GM19328 (cell line): ENCODE measurements around the gene ITSN2.

ENCODE experiments used
- ATAC-seq: cut with Tn5 transposase; IDR thresholded peaks from one replicate; pipeline ENCODE4 v1.9.1; 2021; ENCODE audit warnings: mild to moderate bottlenecking, moderate library complexity; ENCODE audit not compliant: unreplicated experiment

Gene ITSN2

DNA sequence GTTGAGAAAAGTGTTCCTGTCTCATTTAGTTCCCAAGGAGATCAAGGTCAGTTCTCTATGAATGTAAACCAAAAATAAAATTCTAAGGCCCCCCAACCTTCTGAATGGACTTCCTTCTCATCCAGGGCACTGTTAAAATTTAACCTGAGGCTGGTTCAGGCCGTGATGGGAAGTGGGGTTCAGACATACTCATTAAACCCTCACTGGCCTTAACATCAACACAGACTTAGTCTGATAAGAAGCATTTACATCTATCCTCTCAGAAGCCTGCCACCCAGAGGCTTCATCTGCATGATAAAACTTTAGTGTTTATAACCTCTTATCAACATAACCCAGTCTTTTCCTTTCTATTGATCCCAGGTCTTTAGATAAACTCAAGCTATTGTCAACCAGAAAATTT, 22.4 kb downstream of the ITSN2 start:
- no peak for ATAC-seq

DNA sequence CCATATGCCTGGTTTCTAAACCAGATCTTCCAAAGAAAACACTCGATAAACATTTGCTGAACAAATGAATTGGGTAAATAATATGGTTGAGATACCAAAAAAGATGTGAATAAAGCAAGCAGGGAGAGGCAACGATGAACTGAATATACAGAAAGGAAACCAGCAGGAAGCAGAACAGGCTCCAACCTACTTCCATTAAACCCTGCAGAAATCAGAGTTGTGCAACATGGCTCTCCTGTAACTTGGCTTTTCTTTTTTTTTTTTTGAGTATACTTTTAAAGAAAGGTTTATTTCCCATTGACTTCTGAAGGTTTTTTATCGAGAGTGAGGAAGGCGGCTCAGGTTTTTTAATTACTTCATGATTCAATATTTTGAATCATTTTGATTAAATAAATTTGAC, 23.5 kb downstream of the ITSN2 start:
- no peak for ATAC-seq

DNA sequence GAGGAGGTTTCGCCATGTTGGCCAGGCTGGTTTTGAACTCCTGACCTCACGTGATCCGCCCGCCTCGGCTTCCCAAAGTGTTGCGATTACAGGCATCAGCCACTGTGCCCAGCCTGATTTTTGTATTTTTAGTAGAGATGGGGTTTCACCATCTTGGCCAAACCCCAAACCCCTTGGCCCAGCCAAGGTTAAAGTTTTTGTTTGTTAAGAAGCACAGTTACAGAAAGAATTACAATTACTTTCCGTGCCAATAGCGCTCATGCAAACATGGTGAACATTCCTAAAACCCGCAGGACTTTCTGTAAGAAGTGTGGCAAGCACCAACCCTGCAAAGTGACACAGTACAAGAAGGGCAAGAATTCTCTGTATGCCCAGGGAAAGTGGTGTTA, 26.1 kb downstream of the ITSN2 start:
- ATAC-seq = no peak

DNA sequence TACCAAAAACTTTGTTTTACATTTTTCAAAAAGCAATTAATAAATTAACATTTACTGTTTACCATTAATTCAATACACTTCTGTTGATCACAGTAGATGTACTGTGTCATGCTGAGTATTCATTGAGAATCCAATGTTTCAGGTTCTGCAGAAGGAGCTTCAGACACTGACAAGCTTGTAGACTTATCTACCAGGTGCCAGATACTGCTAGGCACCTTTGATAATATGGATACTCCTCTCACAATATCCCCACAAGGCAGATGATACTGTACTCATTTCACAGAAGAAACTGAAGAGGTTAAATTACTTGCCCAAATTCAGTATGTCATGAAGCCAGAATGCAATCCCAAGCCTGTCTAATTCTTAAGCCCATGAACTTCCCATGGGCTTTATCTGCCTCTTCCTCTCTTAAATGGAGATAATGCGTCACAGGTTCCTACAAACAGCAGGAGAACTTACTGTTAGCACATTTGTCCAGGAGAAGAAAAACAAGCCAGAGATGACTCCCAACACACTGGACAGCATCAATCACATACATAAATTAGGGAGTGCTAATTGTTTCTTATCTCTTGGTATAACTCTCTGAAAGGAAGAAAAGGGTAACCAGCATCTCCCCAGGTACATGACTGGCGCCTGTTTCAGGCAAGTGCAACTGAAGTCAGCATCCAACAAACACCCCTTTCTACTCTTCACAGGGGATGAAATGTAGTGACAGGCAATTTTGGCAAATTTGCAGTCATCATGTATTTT, 27.4 kb downstream of the ITSN2 start:
- ATAC-seq = no peak

DNA sequence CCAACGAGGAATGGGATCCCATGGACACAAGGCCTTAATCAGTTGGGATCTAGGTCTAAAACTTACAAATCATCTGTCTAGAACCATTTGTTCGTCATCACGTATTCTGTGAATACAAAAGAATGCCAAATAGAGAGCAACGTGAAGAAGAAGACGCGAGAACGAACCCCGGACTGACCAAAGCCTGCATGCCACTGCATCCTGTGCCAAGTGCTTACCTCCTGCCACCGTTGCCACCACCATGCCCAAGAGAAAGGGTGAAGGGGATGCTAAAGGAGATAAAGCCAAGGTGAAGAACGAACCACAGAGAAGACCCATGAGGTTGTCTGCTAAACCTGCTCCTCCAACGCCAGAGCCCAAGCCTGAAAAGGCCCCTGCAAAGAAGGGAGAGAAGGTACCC, 30.2 kb downstream of the ITSN2 start:
- ATAC-seq = no peak

DNA sequence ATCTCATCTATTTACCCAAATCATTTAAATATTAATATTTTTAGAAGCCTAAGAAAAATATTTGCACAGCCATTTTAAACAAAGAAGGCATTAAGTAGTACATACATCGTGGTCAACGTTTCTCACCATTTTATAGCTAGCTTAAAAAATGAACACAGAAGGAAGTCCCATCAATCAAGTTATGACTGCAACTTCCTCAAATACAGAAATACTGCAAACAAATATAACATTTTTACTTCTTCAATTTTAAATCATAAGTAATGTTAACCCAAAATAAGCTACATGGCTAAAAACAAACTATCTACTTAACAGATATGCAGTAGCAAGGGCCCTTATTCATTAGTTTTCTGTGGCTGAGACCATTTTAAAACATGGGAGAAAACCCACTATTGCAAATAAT, 30.6 kb downstream of the ITSN2 start:
- ATAC-seq = no peak

DNA sequence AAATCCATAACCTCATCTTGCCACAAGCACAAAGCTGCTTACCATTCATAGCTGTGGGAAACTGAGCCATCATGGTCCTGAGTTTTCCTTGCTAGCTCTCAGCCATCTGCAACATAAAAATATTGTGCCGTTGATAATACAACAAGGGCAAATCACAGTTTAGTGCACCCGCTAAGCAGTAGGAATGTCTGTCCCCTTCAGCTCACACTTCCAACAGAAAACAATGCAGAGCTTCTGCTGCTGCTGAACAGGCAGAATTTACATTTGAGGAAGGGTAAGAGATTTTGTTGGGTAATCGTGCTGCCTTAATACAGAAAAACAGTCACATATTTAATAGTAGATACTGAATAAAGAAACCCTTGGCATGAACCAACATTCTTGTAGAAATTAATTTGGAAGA, 32.3 kb downstream of the ITSN2 start:
- ATAC-seq = no peak

DNA sequence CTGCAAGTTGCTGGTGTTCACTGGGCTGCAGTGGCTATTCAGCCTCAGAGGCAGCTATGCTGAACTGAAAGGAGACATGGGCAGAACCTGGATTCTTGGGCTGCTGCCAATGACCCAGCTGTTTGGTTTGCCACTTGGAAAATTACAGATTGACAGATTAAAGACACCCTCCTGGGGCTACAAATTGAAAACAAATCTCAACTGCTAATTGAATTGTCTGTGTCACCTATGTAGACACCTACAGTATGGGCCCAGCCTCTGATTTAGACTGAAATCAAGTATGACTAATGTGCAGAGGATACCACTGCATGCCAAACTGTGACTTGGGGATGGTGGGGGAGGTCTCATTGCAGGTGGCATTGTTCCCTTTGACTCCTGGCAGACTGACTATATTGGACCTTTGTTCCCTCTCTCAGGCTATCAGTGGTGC, 42.8 kb downstream of the ITSN2 start:
- no peak for ATAC-seq

DNA sequence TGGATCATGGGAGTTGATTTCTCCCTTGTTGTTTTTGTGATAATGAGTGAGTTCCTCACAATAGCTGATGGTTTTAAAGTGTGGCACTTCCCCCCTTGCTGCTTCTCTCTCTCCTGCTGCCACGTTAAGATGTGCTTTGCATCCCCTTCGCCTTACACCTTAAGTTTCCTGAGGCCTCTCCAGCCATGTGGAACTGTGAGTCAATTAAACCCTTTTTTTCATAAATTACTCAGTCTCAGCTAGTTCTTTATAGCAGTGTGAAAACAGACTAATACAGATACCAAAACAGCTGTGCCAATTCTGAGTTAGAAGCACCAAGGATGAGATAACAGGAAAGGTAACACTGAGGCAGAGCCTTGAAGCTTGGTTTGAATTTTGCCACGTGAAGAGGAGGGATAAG, 44.7 kb downstream of the ITSN2 start:
- ATAC-seq = no peak

DNA sequence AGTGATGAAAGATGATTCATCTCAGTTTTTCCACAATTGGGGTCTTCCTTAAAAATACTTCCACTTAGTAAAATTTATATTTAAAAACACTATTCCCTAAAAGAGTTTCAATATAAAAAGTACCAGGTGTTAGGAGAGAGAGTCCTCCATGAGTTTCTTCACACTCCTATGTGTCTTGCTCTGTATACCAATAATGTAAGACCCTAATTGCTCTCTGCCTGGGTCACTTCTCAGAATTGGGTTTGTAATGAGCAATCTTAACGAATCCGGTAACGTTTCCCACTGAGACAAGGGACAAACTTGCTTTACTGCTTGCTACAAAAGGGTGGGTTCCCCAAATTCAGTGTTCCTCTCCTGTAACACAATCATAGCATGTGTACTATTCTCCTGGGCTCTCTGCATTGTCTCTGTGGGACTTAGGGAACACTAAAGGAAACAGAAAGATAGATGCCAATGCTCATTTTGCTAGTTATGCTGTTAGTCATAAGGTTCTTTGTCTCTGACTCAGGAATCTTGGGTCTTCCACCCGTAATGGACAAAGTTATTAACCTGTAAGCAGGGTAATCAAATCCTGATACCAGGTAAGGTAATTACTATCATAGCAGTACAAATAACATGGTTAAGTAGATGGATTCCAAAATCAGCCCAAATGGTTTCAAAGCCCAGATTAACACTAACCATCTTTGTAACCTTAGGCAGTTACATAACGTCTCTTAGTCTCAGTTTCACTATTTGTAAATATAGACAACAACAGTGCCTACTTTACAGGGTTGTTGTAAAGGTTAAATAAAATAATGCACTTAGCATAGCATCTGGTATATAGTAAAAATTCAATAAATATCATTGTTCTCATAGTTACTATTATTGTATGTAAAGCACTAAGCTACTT, 46.3 kb downstream of the ITSN2 start:
- ATAC-seq = no peak

DNA sequence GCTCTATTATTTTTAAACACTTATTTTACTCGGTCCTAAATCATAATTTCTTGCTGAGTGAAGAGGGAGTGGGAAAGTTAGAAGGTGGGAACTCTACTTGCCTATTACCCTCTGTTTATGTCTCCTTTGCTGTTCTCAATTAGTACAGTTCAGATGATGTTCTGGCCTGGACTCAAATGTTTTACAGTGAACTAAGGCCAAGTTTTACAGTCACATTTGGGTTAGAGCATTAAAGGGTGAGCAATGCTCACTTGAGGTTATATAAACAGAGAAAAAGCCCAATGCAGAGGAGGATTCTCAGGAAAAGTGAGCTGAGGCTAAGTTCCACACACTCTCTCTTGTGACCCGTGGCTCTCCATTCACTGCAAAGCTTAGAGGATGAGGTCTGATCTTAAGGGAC, 52.4 kb downstream of the ITSN2 start:
- no peak for ATAC-seq

DNA sequence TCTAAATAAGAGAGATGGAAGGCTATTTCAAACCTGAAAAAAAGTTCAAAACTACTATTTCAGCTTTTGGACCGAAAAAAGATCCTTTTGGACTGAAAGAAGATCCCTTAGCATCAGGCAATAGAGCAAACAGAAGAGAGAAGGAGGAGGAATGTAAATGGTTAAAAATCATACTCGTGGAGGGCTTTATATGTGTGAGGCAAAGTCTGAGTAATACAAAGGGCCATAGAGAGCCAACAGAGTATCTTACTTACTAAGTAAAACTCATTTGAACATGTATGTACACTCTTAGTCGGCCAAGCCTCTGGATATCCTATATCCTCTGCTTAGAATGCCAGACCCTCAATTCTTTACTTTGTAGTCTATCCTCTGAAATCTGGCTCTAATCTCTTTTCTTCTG, 55.7 kb downstream of the ITSN2 start:
- ATAC-seq = no peak

DNA sequence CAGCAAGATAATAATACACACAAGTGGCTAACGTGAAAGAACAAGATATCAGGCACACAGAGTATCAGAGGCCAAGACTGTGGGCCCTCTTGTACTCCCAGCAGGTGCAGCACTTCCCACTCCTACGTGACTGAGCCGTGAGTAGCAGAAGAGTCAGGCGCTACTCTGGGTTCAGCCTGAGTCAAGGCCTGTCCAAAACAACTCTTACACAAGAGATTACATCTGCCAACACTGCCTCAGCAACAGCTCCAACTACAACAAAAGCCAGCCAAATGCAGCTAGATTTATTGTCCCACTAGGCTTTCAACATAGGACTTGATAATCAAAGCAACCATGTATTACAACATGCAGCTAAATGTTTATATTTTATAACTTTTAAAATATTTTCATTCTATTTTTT, 56.2 kb downstream of the ITSN2 start:
- ATAC-seq = no peak

DNA sequence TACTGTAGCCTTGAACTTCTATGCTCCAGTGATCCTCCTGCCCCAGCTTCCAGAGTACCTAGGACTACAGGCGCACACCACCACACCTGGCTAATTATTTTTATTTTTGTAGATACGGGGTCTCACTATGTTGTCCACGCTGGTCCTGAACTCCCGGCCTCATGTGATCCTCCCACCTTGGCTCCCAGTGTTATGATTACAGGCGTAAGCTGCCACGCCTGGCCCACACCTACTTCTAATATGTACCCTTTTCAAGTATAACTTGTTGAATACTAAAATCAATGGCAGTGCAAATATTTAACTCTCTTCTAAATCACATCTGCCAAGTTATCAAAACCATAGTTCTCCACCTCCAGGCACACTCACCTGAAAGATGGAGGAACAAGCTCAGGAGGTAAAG, 58.7 kb downstream of the ITSN2 start:
- no peak for ATAC-seq

DNA sequence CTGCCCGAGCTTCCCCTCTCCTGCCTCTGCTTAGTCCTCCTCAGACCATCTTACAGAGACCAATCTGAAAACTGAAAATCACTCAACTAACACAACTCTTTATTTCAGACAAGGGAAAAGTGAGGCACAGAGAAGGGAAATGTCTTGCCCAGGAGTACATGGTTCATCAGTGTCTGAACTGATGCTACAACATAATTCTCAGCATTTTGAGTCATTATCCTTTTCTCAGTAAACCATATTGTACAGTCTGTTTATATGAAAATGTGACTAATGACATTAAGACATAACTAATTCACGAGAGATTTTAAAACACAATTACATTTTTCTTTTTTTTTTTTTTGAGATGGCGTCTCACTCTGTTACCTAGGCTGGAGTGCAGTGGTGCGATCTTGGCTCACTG, 62.7 kb downstream of the ITSN2 start:
- no peak for ATAC-seq

DNA sequence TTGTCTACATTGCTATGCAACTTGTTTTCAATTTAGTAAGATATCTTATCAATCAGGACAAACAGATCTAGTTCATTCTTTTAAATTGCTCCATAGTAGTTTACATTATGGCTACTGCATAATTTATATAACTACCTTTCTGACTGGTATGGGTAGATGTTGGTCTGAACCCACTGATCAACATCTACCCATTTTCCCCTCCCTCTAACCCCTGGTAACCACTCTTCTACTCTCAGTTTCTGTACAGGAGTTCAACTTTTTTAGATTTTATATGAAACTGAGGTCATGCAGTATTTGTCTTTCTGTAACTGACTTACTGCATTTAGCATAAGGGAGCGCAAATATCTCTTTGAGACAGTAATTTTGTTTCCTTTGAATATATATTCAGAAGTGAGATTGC, 73.2 kb downstream of the ITSN2 start:
- no peak for ATAC-seq

DNA sequence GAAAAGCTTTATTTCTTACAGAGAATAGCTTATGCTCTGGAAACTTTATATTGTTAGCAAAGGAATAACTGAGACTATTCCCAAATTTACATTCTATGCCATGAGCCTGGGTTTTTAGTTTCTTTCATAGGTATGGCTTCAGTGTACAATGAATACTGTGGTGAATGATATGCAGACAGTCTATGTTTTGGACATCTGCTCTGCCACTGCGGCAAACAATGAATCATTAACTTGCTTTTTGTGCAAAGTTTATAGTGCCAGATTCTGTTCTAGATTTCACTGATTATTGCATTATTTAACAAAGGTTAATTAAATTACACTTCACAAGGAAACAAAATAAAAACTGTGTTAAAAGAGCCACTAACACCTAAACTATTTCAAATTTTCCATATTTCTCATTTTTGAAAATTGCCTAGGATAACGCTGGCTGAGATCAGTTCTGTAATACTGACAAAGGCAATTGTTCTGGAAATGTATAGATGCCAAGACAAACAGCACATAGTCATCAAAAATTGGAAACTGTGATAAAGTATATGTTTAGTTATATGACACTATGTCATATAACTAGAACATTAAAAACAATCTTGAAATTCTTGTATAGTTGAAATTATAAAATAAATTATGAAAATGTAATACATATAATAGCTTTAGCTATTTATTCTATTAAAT, 74.7 kb downstream of the ITSN2 start:
- no peak for ATAC-seq

DNA sequence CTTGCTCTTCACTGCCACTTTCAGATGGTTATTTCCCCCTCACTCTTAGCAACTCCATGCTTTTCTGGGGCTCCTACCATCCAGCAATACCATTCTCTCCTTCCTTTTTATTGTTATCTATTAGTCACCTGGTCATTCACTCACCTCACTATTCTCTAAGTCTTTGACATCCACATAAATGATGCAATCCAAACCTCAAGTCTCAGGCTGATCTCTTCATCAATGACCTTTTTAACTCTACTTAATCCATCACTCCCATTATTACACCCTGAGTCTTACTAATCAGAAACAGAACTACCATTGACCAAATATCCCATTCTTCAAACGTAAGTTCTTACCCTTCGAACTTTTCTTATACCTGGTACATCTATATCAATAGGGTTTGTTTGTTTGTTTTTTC, 79.7 kb downstream of the ITSN2 start:
- no peak for ATAC-seq

DNA sequence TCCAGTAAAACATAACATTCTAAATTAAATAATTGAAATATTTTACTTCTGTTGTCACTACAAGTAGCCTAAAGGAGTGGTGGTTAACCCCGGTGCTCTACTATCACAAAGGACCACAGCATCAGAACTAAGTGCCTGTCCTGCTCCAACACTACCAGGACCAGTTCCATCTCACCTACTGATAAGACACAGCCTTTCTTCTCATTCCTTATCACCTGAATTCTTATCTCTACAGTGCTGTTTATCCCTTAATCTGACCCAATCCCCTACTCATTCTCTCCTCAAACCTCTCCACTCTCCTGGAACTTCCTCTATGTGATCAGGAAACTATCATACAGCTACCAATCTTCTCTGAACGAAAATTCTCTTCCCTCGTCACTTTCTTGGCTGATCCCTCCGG, 80.2 kb downstream of the ITSN2 start:
- ATAC-seq = no peak

DNA sequence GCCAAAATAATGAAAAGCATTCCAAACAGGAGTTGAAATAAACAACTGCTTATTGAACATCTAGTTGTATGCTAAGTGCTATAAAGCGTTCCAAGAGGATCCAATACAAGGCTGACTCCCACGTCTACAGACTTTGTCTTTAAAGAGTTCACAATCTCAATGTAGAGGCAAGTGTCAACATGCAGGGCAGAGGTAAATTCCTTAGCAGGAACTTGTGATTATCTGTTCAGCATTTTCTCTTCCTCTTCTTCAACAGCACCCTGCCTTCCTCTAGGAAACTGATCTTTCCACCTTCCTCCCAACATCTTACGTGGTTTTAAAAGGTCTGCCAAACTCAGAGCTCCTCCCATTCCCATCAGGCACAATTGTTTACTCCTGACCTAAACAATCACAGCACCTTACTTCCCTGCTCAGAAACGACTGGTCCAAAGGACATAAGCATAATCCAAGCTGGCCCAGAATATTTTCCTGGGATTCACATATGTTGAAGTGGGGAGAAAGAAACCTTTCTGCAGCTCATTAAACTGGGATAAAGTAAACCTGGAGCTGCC, 83.9 kb downstream of the ITSN2 start:
- no peak for ATAC-seq

DNA sequence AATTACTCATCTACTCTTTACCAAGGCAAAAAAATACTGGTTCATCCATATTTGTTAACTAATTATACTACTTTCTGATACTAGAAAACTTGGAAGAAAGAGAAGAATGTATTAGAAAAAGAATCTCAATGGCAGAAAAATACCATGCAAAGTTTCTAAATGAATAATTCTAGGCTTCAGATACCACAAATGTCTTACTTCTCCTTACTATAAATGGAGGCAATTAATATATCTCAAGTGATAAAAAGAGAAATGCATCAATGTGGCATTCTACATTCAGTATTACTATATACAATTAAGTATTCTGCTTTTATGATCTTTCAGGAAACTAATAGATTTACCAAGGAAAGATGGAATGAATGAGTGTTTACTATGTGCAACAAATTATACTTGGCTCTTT, 85.5 kb downstream of the ITSN2 start:
- ATAC-seq = no peak

DNA sequence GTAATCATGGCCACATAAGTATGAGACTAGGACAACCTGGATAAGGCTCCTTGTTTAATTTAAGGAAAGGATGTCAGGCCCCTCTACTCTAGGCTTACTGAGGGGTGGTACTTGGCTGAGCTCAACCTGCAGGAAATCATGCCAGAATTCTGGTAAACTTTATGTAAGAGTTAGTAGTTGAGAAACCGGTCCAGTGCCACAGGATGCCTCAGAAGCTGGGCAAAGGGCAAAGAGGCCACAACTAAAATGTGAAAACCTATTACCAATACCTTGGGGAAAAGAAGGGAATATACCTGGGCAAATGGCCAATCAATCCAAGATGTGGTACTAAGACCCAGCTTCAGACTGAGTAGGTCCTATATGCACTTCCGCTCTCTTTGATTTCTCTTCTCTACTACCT, 86.7 kb downstream of the ITSN2 start:
- ATAC-seq = no peak
